ENCODE data around the gene MEF2A.

DNA sequence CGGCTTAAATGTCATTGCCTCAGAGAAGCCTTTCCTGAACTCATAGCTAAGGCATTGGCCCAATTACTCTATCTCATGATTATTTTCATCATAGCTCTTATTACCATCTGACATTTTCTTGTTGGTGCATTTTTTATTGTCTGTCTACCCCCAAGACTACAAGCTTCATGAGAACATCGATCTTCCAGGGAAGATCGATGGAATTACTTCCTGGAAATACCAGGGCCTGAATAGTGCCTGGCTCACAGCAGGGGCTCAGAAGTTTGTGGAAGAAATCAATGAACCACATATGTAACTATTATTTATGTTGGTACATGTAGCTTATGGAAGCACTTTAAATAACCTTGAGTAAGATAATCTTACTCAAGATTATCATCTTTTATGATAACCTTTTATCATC is 7.7 kb upstream of the MEF2A start:
- TF ChIP-seq, protein P1, sequence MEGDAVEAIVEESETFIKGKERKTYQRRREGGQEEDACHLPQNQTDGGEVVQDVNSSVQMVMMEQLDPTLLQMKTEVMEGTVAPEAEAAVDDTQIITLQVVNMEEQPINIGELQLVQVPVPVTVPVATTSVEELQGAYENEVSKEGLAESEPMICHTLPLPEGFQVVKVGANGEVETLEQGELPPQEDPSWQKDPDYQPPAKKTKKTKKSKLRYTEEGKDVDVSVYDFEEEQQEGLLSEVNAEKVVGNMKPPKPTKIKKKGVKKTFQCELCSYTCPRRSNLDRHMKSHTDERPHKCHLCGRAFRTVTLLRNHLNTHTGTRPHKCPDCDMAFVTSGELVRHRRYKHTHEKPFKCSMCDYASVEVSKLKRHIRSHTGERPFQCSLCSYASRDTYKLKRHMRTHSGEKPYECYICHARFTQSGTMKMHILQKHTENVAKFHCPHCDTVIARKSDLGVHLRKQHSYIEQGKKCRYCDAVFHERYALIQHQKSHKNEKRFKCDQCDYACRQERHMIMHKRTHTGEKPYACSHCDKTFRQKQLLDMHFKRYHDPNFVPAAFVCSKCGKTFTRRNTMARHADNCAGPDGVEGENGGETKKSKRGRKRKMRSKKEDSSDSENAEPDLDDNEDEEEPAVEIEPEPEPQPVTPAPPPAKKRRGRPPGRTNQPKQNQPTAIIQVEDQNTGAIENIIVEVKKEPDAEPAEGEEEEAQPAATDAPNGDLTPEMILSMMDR (IDR thresholded peaks at IDR 0.05), result no peak
- TF ChIP-seq POLR2A (IDR thresholded peaks at IDR 0.05), result no peak

Data from lower leg skin (tissue), 3 donors.